Measurements from ENCODE around the gene SLC35F4.

GRCh38 chr14:57797160-57797559 lies 68.7 kb downstream of the SLC35F4 start:
- no peak for TF ChIP-seq CTCF (IDR thresholded peaks at IDR 0.05; ENCODE audit: insufficient read depth, low read length)
- no peak for TF ChIP-seq SPI1 (IDR thresholded peaks at IDR 0.05; ENCODE audit: borderline replicate concordance, low read depth)
- TF ChIP-seq POLR2AphosphoS5 (IDR thresholded peaks at IDR 0.05; ENCODE audit: low read depth), result no peak
- TF ChIP-seq REST (IDR thresholded peaks at IDR 0.05; ENCODE audit: insufficient replicate concordance, low read depth), result no peak
